ENCODE measurements around the gene CST5.
"Not testable (repeated sequence)": the region's sequence is repeated elsewhere in the genome, so short reads cannot be mapped to it uniquely, and the experiment has no call there.

Gene CST5

DNA sequence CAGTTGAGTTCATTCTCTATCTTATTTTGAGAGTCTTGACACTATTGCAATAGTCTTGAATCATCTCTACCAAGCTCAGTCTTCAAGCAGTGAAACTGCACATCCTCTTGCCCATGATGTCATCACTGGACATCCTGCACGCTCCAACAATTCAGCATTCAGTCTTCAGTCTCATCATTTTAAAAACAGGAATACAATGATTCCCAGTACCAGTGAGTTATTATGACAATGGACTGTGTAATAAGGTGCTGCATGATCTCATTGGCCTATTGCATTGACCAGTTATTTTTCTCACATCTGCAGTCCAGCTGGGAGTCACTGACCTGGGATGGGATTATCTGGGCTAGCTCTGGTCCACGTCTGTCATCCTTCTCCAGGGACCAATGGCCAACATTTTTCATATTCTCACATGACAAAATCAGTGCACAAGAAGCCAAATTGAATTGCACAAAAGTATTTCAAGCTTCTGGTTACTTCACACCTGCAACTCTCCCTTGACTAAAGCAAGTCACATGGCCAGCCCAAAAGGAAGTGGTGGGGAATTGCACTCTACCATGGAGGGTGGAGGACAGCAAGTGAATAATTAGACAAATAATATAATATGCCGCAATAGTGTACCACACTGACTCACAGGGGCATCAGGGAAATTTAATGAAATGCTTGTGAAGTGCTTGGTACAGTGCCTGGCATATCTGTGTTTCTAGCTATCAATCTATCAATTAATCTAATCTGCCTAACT, 46.6 kb downstream of the CST5 start:
- no peak for DNase-seq

DNA sequence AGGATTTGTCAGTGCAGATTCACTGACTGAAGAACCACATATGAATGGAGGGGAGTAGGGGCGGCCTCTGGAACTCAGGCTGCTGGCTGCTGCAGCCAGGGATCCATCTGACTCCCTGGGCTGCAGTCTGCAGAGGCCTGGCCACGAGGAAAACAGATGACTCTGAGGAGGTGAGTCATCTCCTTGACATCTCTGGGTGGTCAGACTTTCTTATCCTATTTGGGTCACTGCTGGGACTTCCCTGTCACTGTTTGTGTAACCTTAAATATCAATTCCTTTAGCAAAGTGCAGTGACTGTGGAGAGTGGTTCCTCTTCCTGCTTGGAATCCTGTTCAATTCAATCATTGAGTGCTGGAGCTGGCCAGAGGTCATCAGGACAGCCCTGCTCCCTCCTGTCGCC, 47.6 kb downstream of the CST5 start:
- DNase-seq, result not testable (repeated sequence)

DNA sequence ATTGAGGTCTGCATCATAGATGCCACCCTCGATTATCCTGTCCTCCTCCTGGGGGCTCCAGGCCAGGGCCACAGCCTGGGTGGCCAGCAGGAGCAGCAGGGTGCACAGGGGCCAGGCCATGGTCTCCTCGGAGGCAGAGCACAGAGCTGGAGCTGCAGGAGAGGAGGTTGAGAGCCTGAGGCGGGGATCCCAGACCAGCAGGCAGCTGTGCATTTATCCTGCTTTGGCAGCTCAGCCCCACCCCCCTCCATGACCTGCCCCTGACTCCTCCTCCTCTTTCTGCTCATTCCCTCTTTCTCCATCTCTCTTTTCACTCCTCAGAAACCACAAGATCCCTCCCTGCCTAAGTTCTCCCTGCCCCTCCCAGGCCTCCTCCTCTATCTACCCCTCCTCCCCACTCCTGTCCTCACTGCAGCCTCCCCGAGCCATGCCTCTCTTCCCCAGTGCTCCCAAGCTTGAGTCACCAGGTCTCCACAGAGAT, 53.0 kb downstream of the CST5 start, which contains the start of gene CST2:
Gene CST2, minus strand, starts transcription at position 189 of the 481 bp plus-strand sequence. Its CDS starts 69 bp downstream, at position 120.
- no peak for DNase-seq

All from activated CD4-positive, alpha-beta T cell treated with anti-CD3 and anti-CD28 coated beads, Interleukin-2, amount 50 U/mL, for 16 hours (primary cell).